ENCODE data around the gene NCKAP5. TPM values are rescaled to one million over a fixed set of nuclear protein-coding genes. Genes with fewer than 3 reads are reported as not detected.

NCKAP5 gene
- total and polyA plus RNA-seq, 2 experiments from 2014 or later = 0.21 to 0.31 TPM

DNA sequence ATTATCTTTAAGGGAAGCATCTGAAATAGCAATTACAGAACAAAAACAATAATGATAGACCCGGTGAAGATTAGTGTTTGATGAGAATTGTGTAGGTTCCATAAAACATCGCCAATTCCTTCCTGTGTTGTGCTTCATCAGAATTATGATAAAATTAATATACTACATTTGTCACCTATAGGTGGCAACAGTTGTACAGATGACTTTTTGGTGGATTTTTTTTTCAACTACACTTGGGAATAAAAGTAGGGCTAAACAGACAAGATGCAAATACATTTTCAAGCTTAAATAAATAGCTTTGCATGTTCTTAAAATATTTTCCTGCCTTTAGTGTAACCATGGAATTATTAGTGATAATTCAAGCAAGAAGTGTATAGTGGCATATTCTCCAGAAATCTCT lies 891.3 kb downstream of the NCKAP5 start:
- no peaks in the 10 kb centered on the region for H3K36me3 ChIP-seq
- H3K27me3 ChIP-seq = peaks cover 42% of the 10 kb centered on the region
- no peaks in the 10 kb centered on the region for H3K9me3 ChIP-seq (ENCODE audit: low read depth)
- no peaks in the 10 kb centered on the region for H3K4me1 ChIP-seq (ENCODE audit: low read depth)
- no peak overlapping the region for H3K27ac ChIP-seq
- DNase-seq (ENCODE audit: low read depth in 1 of 2, low spot score in 1 of 2) = no peak
- no peak overlapping the region for H3K4me3 ChIP-seq
- TF ChIP-seq, protein P1, sequence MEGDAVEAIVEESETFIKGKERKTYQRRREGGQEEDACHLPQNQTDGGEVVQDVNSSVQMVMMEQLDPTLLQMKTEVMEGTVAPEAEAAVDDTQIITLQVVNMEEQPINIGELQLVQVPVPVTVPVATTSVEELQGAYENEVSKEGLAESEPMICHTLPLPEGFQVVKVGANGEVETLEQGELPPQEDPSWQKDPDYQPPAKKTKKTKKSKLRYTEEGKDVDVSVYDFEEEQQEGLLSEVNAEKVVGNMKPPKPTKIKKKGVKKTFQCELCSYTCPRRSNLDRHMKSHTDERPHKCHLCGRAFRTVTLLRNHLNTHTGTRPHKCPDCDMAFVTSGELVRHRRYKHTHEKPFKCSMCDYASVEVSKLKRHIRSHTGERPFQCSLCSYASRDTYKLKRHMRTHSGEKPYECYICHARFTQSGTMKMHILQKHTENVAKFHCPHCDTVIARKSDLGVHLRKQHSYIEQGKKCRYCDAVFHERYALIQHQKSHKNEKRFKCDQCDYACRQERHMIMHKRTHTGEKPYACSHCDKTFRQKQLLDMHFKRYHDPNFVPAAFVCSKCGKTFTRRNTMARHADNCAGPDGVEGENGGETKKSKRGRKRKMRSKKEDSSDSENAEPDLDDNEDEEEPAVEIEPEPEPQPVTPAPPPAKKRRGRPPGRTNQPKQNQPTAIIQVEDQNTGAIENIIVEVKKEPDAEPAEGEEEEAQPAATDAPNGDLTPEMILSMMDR (IDR thresholded peaks at IDR 0.05; ENCODE audit: low read depth, low read length) = no peak

DNA sequence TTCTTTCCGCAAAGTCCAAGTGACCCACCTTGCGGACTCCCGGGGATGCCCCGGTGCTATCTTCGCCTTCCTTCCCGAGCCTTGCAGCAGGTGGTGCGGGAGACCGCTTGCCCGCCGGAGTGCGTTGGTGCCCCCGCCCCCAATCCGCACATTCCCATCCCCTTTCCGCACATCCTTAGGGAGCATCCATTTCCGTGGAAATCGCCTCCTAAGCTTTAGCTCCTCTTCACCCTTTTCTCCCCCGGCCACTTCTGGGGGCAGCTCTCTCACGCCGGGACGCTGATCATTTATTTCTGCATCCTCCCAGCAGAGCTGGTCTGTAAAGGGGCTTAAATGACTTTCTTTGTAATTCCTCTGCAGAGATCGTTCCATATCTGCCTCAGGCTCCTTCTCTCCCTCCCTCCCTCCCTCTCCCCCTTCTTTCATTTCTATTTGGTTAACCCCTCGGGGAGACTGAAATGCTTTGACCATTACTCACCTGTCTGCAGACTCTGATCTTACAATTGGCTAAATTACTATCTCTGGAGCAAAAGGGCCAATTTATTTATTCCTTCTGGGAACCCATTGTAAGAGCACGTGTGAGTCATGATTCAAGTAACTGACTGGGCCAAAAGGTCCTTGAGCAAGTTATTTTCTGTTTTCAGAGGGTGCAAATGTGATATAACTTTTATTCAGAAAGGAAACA lies 897.0 kb downstream of the NCKAP5 start:
- Histone ChIP-seq H3K4me1 (ENCODE audit: low read depth) (no peaks in the 10 kb centered on the region), H3K36me3 (no peaks in the 10 kb centered on the region), H3K4me3 (peak overlapping the region; percentile 46), H3K27ac (no peak overlapping the region), H3K27me3 (peaks cover 90% of the 10 kb centered on the region), H3K9me3 (ENCODE audit: low read depth) (no peaks in the 10 kb centered on the region)
- TF ChIP-seq, protein P1 (IDR thresholded peaks at IDR 0.05; ENCODE audit: low read depth, low read length) = no peak
- peak in 1 of 2 donors; percentile 79 for DNase-seq (ENCODE audit: low read depth in 1 of 2, low spot score in 1 of 2)

DNA sequence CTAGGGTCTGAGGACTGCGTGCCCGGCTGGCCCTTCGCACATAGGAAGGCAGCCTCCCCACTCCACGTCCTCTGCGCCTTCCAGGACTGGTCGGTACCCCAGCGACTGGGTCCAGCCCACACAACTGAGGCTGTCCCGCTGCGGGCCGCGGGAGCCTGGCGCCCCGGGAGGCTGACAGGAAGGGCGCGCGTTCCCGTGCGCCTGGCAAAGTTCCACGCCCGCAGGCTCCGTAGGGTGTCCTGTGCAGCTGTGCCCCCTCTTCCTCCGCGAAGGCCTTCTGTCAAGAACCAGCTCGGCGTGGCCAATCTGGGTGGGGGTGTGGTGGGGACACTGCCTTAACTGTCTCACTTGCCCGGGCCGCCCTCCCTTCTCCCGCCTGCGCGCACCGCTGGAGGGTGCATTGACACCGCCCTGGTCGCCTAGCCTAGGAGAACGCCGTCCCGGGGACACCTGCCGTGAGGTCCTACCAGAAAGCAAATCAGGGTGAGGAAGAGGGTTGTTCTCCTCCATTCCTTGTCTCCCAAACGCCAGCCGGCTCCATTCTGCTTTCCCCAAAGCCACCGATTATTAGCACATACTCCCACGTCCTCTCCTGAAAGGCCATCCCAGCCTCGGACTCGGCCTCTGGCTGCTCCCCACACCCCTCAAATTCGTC lies 897.6 kb downstream of the NCKAP5 start:
- H3K9me3 ChIP-seq (ENCODE audit: low read depth) = no peaks in the 10 kb centered on the region
- peak overlapping the region; percentile 46 for H3K4me3 ChIP-seq
- peaks cover 96% of the 10 kb centered on the region for H3K27me3 ChIP-seq
- no peaks in the 10 kb centered on the region for H3K36me3 ChIP-seq
- TF ChIP-seq, protein P1 (IDR thresholded peaks at IDR 0.05; ENCODE audit: low read depth, low read length) = no peak
- DNase-seq (ENCODE audit: low read depth in 1 of 2, low spot score in 1 of 2) = peak in 1 of 2 donors; percentile 34
- H3K4me1 ChIP-seq (ENCODE audit: low read depth) = no peaks in the 10 kb centered on the region
- no peak overlapping the region for H3K27ac ChIP-seq

DNA sequence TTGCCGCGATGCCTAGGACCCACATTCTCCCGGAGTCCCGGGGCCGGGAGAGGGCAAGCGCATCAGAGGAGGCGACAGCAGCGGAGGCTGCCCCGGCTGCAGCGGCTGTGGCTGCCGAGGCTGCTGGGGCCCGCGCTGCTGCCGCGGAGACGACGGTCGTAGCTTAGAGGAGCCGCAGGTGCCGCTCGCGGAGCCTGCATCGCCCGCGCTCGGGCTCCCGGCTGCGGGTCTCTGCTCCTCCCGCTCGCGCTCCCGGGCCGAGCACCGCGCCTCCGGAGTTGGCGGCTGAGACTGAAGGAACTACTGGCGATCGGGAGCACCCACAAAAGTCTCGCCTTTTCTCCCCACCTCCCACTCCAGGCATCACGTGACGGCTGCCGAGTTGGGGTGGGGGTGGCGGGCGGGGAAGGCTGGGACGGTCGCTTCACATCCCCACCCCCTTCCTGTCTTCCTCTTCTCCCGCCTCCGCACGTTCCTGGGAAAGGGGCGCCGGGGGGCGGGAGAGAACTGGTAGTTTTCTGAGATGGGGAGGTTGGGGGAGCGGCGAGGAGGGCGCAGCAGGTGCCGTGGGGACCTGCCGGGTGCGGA lies 898.3 kb downstream of the NCKAP5 start, which contains the start of gene LYPD1:
TSS of gene LYPD1 (minus strand) at position 298 of the 588 bp plus-strand sequence. CDS start at position 25, 273 bp downstream.
- Histone ChIP-seq H3K36me3 (no peaks in the 10 kb centered on the region), H3K9me3 (ENCODE audit: low read depth) (no peaks in the 10 kb centered on the region), H3K27me3 (peaks cover 99% of the 10 kb centered on the region), H3K27ac (no peak within 1 kb of the TSS), H3K4me3 (peak within 1 kb of the TSS; percentile 46), H3K4me1 (ENCODE audit: low read depth) (no peaks in the 10 kb centered on the region)
- TF ChIP-seq, protein P1 (IDR thresholded peaks at IDR 0.05; ENCODE audit: low read depth, low read length) = no peak
- DNase-seq (ENCODE audit: low read depth in 1 of 2, low spot score in 1 of 2) = peak in 1 of 2 donors; percentile 67

DNA sequence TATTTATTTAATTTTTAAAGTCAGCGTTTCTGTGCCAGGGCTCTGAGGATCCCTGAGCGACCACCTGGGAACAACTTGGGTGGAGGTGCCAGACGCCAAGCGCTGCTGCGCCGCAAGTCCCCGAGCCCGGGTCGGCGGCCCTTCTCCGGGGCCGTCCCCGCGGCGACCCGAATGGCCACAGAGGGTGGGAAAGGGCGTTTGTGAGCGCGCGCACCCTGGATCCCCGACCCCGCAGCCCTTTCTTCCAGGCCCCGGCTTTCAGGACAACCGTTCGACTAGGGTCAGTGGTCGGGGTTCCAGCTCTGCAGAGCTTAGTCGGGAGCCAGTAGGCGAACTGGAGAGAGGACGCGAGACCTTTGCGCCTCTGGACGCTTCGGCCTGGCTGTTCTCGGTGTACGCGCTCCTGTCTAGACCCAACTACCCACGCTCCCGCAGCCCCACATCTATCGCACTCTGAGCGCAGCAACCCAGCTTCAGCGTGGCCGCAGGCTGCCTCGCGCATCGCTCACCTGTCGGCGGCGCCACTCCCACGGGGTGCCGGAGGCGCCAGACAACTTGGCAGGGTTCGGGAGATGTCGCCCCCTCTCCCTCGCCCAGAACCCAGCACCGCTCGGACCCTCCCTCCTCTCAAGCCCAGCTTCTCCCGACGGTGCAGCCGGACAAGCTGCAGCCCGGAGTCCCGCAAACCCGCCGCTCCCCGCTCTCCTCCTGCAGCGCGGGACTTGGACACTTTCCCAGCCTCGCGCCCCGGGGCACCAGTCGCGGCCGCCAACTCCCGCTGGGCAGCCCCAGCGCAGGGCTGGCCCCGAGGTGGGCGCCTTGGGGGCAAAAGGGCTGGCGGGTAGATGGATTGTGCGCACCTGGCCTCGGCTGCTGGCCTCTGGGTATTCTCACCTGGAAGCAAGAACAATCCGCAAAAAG lies 899.0 kb downstream of the NCKAP5 start:
- no peak overlapping the region for H3K27ac ChIP-seq
- DNase-seq (ENCODE audit: low read depth in 1 of 2, low spot score in 1 of 2) = peak in 1 of 2 donors; percentile 32
- H3K27me3 ChIP-seq = peaks cover 97% of the 10 kb centered on the region
- H3K4me3 ChIP-seq = peak overlapping the region; percentile 46
- H3K36me3 ChIP-seq = no peaks in the 10 kb centered on the region
- no peaks in the 10 kb centered on the region for H3K4me1 ChIP-seq (ENCODE audit: low read depth)
- H3K9me3 ChIP-seq (ENCODE audit: low read depth) = no peaks in the 10 kb centered on the region
- TF ChIP-seq, protein P1 (IDR thresholded peaks at IDR 0.05; ENCODE audit: low read depth, low read length) = peak; percentile 9

Measured in cardiac muscle cell (in vitro differentiated cells and primary cell).